K562 (cell line): Measurements from ENCODE around the gene ANKRD13C. TPM values are rescaled to one million over a fixed set of nuclear protein-coding genes. Genes with fewer than 3 reads are reported as not detected.

Experiments
- ATAC-seq: fragments of 200-7000 bp; cut with Tn5 transposase; 3 replicates; pipeline ENCODE4 v1.9.1; 2020; ENCODE audit warnings: moderate library complexity
- BruUV-seq: library from RNA; stranded (reverse); fragments of 400-500 nt; replicated peaks from 2 replicates; lab custom pipeline; 2021; lab: Mats Ljungman, UMichigan
- CTCF ChIA-PET: fragments of 300-600 bp; formaldehyde crosslinking; extraction: SDS; loops from one replicate; lab custom pipeline; 2021; ENCODE audit warnings: low intra/inter-chr PET ratio; lab: Yijun Ruan, JAX
- POLR2A ChIA-PET: fragments of 300-600, 350-650 bp; sonication (Branson Sonifier 250); formaldehyde crosslinking; extraction: SDS; loops from one replicate; lab custom pipeline; 2021; ENCODE audit warnings: antibody characterized with exemption, inconsistent platforms; lab: Yijun Ruan, JAX
- DNase-seq, 4 experiments: peaks; one replicate each; pipeline versions ENCODE4 v3.0.0 to v3.0.0-alpha.2; 2011 to 2018; ENCODE audit warnings: low spot score in 3 of 4, mixed read lengths in 3 of 4; ENCODE audit errors: extremely low read depth in 1 of 4
- FAIRE-seq: peaks from 2 replicates; lab custom pipeline; 2011; peaks lifted over from hg19 to GRCh38; lab: Jason Lieb, UNC
- H2AFZ ChIP-seq: 2 replicates; pipeline ENCODE4 v1.6.0; 2011; ENCODE audit warnings: low read depth, low read length, control low read depth, inconsistent platforms
- H3K27ac ChIP-seq: fragments of 200-600 bp; 3 replicates; pipeline ENCODE4 v1.8.0; 2011; ENCODE audit warnings: low read depth, mild to moderate bottlenecking, control low read depth, inconsistent platforms, low read length, moderate library complexity, mixed read lengths; ENCODE audit errors: extremely low read depth
- H3K27me3 ChIP-seq, 2 experiments: fragments of 300-600 bp in 1 of 2; 2 replicates in 1 of 2; 3 replicates in 1 of 2; pipeline versions ENCODE4 v1.6.0 to v1.8.0; 2011; ENCODE audit warnings: inconsistent platforms in 2 of 2, low read length in 2 of 2, mild to moderate bottlenecking in 1 of 2, mixed read lengths in 1 of 2, moderate library complexity in 1 of 2; ENCODE audit not compliant: control insufficient read depth in 2 of 2, insufficient read depth in 2 of 2
- H3K36me3 ChIP-seq: fragments of 300-600 bp; 3 replicates; pipeline ENCODE4 v1.8.0; 2011; ENCODE audit warnings: mild to moderate bottlenecking, low read length, inconsistent platforms; ENCODE audit not compliant: control insufficient read depth, insufficient read depth
- H3K4me1 ChIP-seq, 2 experiments: fragments of 200-600 bp in 1 of 2; replicated peaks in 1 of 2; 2 replicates in 1 of 2; 3 replicates in 1 of 2; pipeline versions ENCODE4 v1.5.1 to v1.8.0; 2011; ENCODE audit warnings: inconsistent platforms in 2 of 2, low read length in 2 of 2, mild to moderate bottlenecking in 1 of 2, mixed read lengths in 1 of 2, moderate library complexity in 1 of 2; ENCODE audit not compliant: control insufficient read depth in 2 of 2, insufficient read depth in 2 of 2
- H3K4me2 ChIP-seq: 2 replicates; pipeline ENCODE4 v1.6.1; 2011; ENCODE audit warnings: low read length, control low read depth, inconsistent platforms, mixed read lengths; ENCODE audit not compliant: insufficient read depth
- H3K4me3 ChIP-seq: fragments of 200-600 bp; sonication (generic), shearing (Covaris generic); 2 replicates; pipeline ENCODE4 v1.5.1; 2016; ENCODE audit warnings: control low read depth, inconsistent platforms
- H3K79me2 ChIP-seq: fragments of 200-600 bp; 3 replicates; pipeline ENCODE4 v1.8.0; 2011; ENCODE audit warnings: low read length, inconsistent platforms; ENCODE audit not compliant: control insufficient read depth, insufficient read depth
- H3K9ac ChIP-seq, 2 experiments: 2 replicates each; pipeline versions ENCODE4 v1.6.0 to v1.6.1; 2011; ENCODE audit warnings: low read depth in 2 of 2, low read length in 2 of 2, control low read depth in 1 of 2, inconsistent platforms in 1 of 2, mild to moderate bottlenecking in 1 of 2, mixed read lengths in 1 of 2; ENCODE audit not compliant: insufficient read depth in 1 of 2
- H3K9me1 ChIP-seq: one replicate; pipeline ENCODE4 v1.6.0; 2011; ENCODE audit warnings: inconsistent platforms, mild to moderate bottlenecking, low read length, moderate library complexity; ENCODE audit not compliant: control insufficient read depth, insufficient read depth
- H3K9me3 ChIP-seq: replicated peaks from 2 replicates; pipeline ENCODE4 v1.5.1; 2011; ENCODE audit warnings: low read depth, low read length, inconsistent platforms; ENCODE audit not compliant: control insufficient read depth, insufficient read depth
- H4K20me1 ChIP-seq: replicated peaks from 2 replicates; pipeline ENCODE4 v1.6.1; 2011; ENCODE audit warnings: low read length, inconsistent platforms, mixed read lengths; ENCODE audit not compliant: control insufficient read depth, insufficient read depth
- CREB1 ChIP-seq, 2 experiments: sonication (generic) in 1 of 2; formaldehyde crosslinking in 1 of 2; IDR thresholded peaks; 2 replicates each; pipeline versions ENCODE4 v1.6.1 to v1.8.0; 2012 to 2022; ENCODE audit warnings: inconsistent platforms in 1 of 2, mild to moderate bottlenecking in 1 of 2, missing genetic modification reagents in 1 of 2, moderate library complexity in 1 of 2
- E2F5 ChIP-seq: sonication (generic); formaldehyde crosslinking; IDR thresholded peaks from 2 replicates; pipeline ENCODE4 v1.8.0; 2022; ENCODE audit warnings: mild to moderate bottlenecking, missing genetic modification reagents
- FIP1L1 ChIP-seq: fragments of 200-400 bp; formaldehyde crosslinking; IDR thresholded peaks from 2 replicates; pipeline ENCODE4 v1.6.1; 2018; ENCODE audit warnings: mild to moderate bottlenecking, low read depth, low read length; ENCODE audit not compliant: poor library complexity, severe bottlenecking
- PML ChIP-seq: IDR thresholded peaks from 2 replicates; pipeline ENCODE4 v1.6.1; 2012; ENCODE audit warnings: low read length, inconsistent platforms
- RREB1 ChIP-seq: fragments of 250-450 bp; sonication (Bioruptor Pico); IDR thresholded peaks from 2 replicates; pipeline ENCODE4 v1.4.0; 2020
- SAP30 ChIP-seq: fragments of 200-600 bp; sonication (generic); IDR thresholded peaks from 2 replicates; pipeline ENCODE4 v1.6.1; 2012; ENCODE audit warnings: borderline replicate concordance, low read depth, mild to moderate bottlenecking, moderate library complexity, low read length, control low read depth, inconsistent platforms; ENCODE audit not compliant: insufficient read depth, poor library complexity, severe bottlenecking
- TAF9B ChIP-seq: fragments of 450-650 bp; IDR thresholded peaks from 2 replicates; pipeline ENCODE4 v1.6.1; 2018; ENCODE audit warnings: mild to moderate bottlenecking; ENCODE audit not compliant: partially characterized antibody
- THRB ChIP-seq: fragments of 450-650 bp; formaldehyde crosslinking; conservative IDR thresholded peaks from 2 replicates; pipeline ENCODE4 v1.4.0; 2022; ENCODE audit warnings: mild to moderate bottlenecking, missing genetic modification characterization
- ZNF184 ChIP-seq: sonication (generic); formaldehyde crosslinking; IDR thresholded peaks from 2 replicates; pipeline ENCODE4 v1.5.0; 2020; ENCODE audit warnings: missing genetic modification reagents
- ZNF639 ChIP-seq, 2 experiments: fragments of 200-800 bp in 1 of 2; sonication (Bioruptor generic) in 1 of 2; sonication (generic) in 1 of 2; formaldehyde crosslinking in 1 of 2; IDR thresholded peaks in 1 of 2; conservative IDR thresholded peaks in 1 of 2; 2 replicates each; pipeline versions ENCODE4 v1.5.0 to v1.6.1; 2016 to 2020; ENCODE audit warnings: missing compliant biosample characterization in 1 of 2, missing genetic modification characterization in 1 of 2, missing genetic modification reagents in 1 of 2
- ZNF644 ChIP-seq: fragments of 200-800 bp; sonication (Bioruptor generic); IDR thresholded peaks from 2 replicates; pipeline ENCODE4 v1.6.1; 2016; ENCODE audit warnings: low read depth, missing genetic modification characterization, missing compliant biosample characterization
- WGBS: fragments of 100-300 bp; shearing (Covaris generic); methylation state at CpG from one replicate; pipeline ENCODE4 v1.1.6; 2016; ENCODE audit warnings: low coverage, mixed read lengths; ENCODE audit not compliant: insufficient coverage; ENCODE audit errors: missing lambda C conversion rate; 5-methylcytosine and 5-hydroxymethylcytosine counted together
- in situ Hi-C: fragments of 300-500 bp; cut with MboI; formaldehyde crosslinking; loops from 4 replicates; pipeline ENCODE4 v1.15.0; 2018; ENCODE audit warnings: inconsistent platforms, mixed read lengths
- intact Hi-C: fragments of 100-400 bp; cut with micrococcal nuclease; formaldehyde crosslinking; loops from 2 replicates; pipeline ENCODE4 v1.14.2; 2022
- polyA plus RNA-seq, 8 experiments: library from polyadenylated mRNA; depleted of rRNA in 4 of 8; stranded (reverse) in 5 of 8; unstranded in 3 of 8; fragments of >200 nt; fragmentation: Nextera tagmentation in 2 of 8; fragmentation: Illumina TruSeq in 1 of 8; extraction: Ambion mirVana in 2 of 8; extraction: Trizol in 1 of 8; gene quantifications; 2 replicates each; pipeline versions ENCODE4 v1.2.1 to v1.2.3, GENCODE V29; 2011 to 2014; ENCODE audit warnings: inconsistent platforms in 1 of 8, missing spikeins in 1 of 8
- total RNA-seq, 7 experiments: library from RNA; depleted of rRNA in 6 of 7; stranded (reverse); fragments of >200 nt in 6 of 7; fragmentation: Illumina TruSeq in 2 of 7; extraction: Trizol in 2 of 7; gene quantifications; 2 replicates each; pipeline versions ENCODE4 v1.2.1 to v1.2.3, GENCODE V29; 2011 to 2021; ENCODE audit warnings: low replicate concordance in 1 of 7

The ANKRD13C gene
- total and polyA plus RNA-seq, 9 of the 15 experiments (the other 6 are each of a cell fraction or from before 2014, with no cell fraction given) = 3.4 to 22.8 (median 12.5) TPM

- in situ Hi-C loops = no loop called here
- no peak for TF ChIP-seq ZNF644 (tag)
- no peak for TF ChIP-seq E2F5 (CRISPR knock-in tag)
- no peak for TF ChIP-seq PML
- no peak for TF ChIP-seq RREB1 (CRISPR knock-in tag)
- TF ChIP-seq CREB1 (IDR thresholded peaks at IDR 0.05) = no peak
- no peak for TF ChIP-seq CREB1 (CRISPR knock-in tag; IDR thresholded peaks at IDR 0.05)
- no peak for TF ChIP-seq FIP1L1
- no peak for TF ChIP-seq SAP30
- TF ChIP-seq ZNF639 (CRISPR knock-in tag; conservative IDR thresholded peaks at IDR 0.05 in 1 of 2, IDR thresholded peaks at IDR 0.05 in 1 of 2) = no peak
- no peak for TF ChIP-seq ZNF184 (CRISPR knock-in tag)
- no peak for TF ChIP-seq THRB
- no peak for TF ChIP-seq TAF9B
- Histone ChIP-seq H3K9me3 (no peaks in the 10 kb centered on the region), H3K36me3 (peaks cover 45% of the 10 kb centered on the region), H3K4me3 (no peak overlapping the region), H4K20me1 (no peaks in the 10 kb centered on the region), H3K9me1 (no peaks in the 10 kb centered on the region), H3K4me1 (no peaks in the 10 kb centered on the region), H3K27me3 (no peaks in the 10 kb centered on the region), H3K79me2 (no peaks in the 10 kb centered on the region), H3K4me2 (no peak overlapping the region), H3K27ac (no peak overlapping the region), H3K9ac (no peak overlapping the region), H2AFZ (no peak overlapping the region)
- ATAC-seq = no peak
- 93% methylated on average over 1 of the region's 1 CpG for WGBS
- ChIA-PET CTCF (no interaction called here), POLR2A (interaction anchor here (1.0 kb wide), 1 partner anchor 64 kb away, joined by 3 read pairs; the partner anchor contains the start of gene ANKRD13C)
- BruUV-seq = no TSS peak
- no peak for FAIRE-seq
- intact Hi-C loops = no loop called here
- no peak for DNase-seq
Observed at GRCh38 chr1:70290218-70290617, 64.3 kb downstream of the ANKRD13C start.
